ENCODE results near the gene FAAH.
"Not testable (repeated sequence)": the region's sequence is repeated elsewhere in the genome, so short reads cannot be mapped to it uniquely, and the experiment has no call there.

Gene FAAH

GRCh38 chr1:46364612-46365011, 29.5 kb upstream of the FAAH start:
- DNase-seq (ENCODE audit: insufficient read length, low spot score) (no peak), FAIRE-seq (no peak)
- no peak for TF ChIP-seq CTCF (IDR thresholded peaks at IDR 0.05; ENCODE audit: insufficient read depth, missing control alignments)

GRCh38 chr1:46365796-46366195, 28.3 kb upstream of the FAAH start:
- not testable (repeated sequence) for DNase-seq (ENCODE audit: insufficient read length, low spot score); FAIRE-seq

- DNase-seq (ENCODE audit: insufficient read length, low spot score) (no peak), FAIRE-seq (no peak)
- TF ChIP-seq CTCF (IDR thresholded peaks at IDR 0.05; ENCODE audit: insufficient read depth, missing control alignments), result no peak
These were observed 27.0 kb upstream of the FAAH start for GRCh38 chr1:46367072-46367471.

- FAIRE-seq, result not testable (repeated sequence)
These were observed 26.4 kb upstream of the FAAH start for GRCh38 chr1:46367701-46368100.

GRCh38 chr1:46368791-46369190, 25.3 kb upstream of the FAAH start:
- no peak for DNase-seq (ENCODE audit: insufficient read length, low spot score)
- FAIRE-seq, result peak; percentile 72
- no peak for TF ChIP-seq CTCF (IDR thresholded peaks at IDR 0.05; ENCODE audit: insufficient read depth, missing control alignments)

More at GRCh38 chr1:46367701-46368100, 26.4 kb upstream of the FAAH start:
- DNase-seq (ENCODE audit: insufficient read length, low spot score), result not testable (repeated sequence)

GRCh38 chr1:46369542-46370213, 24.4 kb upstream of the FAAH start:
- no peak for TF ChIP-seq CTCF (IDR thresholded peaks at IDR 0.05; ENCODE audit: insufficient read depth, missing control alignments)
- no peak for DNase-seq (ENCODE audit: insufficient read length, low spot score)
- no peak for FAIRE-seq

GRCh38 chr1:46370214-46370633, 23.9 kb upstream of the FAAH start:
- TF ChIP-seq CTCF (IDR thresholded peaks at IDR 0.05; ENCODE audit: insufficient read depth, missing control alignments), result no peak
- FAIRE-seq (no peak), DNase-seq (ENCODE audit: insufficient read length, low spot score) (no peak)

- DNase-seq (ENCODE audit: insufficient read length, low spot score) (no peak), FAIRE-seq (no peak)
- no peak for TF ChIP-seq CTCF (IDR thresholded peaks at IDR 0.05; ENCODE audit: insufficient read depth, missing control alignments)
These were observed 21.7 kb upstream of the FAAH start for GRCh38 chr1:46372431-46372830.

Data from D721Med (cell line).